GM19397 (cell line): ENCODE data around the gene SLC37A1.

Experiments
- ATAC-seq: cut with Tn5 transposase; IDR thresholded peaks from one replicate; pipeline ENCODE4 v1.9.1; 2021; ENCODE audit warnings: mild to moderate bottlenecking, moderate library complexity; ENCODE audit not compliant: unreplicated experiment

SLC37A1 gene

DNA sequence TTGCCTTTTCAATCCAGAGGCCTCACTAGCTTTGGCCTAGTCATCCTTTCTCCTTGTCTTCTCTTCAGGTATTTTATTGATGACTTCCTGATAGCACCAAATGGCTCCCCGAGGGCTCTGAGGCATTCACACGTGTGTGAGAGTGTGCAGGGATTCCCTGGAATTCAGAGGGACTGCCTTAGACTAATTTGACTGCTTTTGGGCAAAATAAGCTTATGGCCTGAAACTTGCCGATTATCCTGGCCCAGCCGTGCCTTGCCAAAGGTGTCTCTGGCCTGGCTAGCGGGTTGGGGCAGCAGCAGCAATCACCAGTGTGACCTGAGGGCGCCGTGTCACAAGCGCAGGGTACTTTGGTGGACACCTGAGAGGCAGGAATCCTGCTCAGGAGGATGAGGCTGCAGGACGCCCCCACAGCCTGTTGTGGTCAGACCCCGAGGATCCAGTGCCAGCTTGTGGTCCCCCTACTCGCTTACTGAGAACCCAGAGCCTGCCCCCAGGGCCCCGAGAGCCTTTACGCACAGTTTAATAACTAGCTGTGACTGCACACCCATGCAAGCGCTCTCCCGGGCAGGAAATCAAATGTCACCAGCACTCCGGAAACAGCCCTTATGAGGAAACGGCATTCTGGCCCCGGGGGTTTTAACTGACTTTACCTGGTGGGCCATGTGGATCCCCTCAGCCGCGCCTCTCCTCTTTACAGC is 76.9 kb downstream of the SLC37A1 start:
- ATAC-seq, result no peak

DNA sequence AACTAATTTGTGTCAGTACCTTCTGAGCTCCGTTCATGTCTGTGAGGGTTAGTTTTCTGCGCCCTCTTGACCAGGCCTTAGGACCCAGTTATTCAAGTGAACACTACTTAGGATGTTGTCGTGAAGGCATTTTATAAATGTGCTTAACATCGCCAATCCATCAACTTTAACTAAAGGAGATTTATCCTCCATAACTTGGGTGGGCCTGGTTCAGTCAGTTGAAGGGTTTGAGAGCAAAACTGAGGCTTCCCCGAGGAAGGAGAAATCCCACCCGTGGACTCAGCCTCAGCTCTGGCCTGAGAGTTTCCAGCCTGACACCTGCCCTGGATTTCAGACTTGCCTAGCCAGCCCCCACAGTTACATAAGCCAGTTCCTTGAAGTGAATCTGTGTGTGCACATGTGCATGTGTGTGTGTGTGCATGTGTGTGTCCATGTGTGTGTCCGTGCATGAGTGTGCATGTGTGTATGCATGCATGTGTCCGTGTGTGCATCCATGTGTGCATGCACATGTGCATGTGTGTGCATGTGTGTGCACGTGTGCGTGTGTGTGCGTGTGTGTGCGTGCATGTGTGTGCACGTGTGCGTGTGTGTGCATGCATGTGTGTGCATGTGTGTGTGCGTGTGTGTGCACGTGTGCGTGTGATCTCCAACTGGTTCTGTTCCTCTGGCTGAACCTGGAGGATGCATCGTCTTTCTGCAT is 77.7 kb downstream of the SLC37A1 start:
- ATAC-seq, result no peak

DNA sequence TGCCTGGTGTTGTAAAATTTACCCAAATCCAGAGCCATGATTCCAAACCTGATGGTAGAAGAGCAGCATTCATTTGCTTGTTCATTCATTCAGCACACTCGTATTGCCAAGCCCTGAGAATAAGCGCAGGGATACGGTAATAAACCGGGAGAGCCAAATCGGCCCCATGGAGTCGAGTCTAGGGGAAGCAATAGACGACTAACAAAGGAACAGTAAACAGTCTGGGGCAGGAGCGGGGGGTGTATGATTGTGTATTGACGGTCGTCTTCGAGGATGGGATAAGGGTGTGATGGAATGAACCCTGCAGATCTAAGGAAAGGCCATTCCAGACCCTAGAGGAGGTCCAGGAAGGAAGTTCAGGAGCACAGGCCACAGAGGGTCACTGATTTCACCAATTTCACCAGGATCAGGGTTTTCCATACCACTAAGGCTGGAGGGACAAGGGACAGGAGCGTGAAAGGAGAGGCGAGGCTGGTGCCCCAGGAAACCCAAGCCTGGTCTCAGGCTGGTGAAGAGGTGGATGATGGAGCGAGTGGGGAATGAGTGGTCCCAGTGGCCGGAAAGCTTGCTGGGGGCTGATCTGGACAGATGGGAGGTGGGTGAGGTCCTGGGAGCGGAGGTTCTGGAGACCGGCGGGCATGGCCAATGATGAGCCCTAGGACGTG is 78.6 kb downstream of the SLC37A1 start:
- ATAC-seq, result no peak

DNA sequence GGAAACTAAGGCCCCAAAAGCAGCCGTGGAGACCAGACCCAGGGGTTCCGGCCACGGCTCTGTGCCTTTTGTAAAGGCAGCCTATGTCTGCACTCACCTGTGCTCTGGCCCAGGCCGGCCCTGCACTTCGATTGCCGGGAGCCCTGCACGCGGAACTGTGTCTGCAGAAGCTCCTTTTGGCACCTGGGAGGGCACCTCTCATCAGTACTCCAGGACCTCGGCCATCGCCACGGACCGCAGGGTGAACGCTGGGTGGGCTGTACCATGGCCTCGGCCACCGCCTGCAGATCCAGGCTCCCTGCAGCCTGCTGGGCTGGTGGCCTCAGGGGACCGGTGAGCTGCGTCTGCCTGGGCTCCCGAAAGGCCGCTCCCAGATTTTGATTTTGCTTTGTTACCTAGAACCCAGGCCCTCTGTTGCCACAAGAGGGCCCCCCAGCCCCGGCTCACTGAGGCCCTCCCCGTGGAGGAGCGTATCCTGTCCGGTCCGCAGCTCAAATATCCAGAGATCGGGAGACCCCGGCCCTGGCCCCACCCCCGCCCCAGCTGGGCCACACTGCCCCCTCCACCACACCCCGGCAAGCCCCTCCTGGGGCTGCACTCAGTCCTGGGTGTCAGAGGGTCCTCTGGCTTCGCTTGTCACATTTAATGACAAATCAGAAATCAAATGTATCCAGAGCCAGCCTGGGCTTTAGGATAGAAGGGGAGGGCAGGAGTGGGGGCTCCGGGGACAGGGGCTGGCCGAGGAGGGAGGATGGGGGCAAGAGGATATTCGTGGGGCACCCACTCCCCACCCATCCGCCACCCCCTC is 79.6 kb downstream of the SLC37A1 start:
- no peak for ATAC-seq

DNA sequence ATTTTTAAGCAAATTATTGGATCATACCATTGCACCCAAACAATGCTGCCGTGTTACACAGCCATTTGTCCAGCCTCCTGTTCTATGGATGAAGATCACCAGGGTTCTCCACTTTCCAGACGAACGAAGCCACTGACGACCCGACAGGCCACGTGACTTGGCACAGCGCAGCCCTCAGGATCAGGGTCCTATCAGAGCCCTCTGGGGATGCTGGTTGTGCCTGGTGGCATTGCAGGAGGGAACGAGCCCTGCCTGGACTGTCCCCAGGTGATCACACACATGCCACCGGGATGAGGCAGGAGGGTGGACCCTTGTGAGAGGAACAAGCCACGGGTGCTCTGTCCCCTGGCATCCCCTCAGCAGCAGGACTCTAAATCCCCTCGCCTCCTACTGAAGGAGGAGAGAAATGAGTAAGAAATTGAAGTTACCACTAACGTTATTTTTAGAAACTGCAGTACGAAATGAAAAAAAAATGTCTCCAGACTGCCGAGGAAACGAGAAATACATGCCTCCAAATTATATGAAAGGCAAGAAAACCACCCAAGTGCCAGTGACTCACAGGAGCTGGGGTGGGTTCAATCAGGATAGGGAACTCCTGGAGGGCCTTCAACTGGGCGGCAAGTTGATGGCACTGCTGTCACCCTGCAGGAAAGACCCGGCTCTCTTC is 81.1 kb downstream of the SLC37A1 start:
- no peak for ATAC-seq

DNA sequence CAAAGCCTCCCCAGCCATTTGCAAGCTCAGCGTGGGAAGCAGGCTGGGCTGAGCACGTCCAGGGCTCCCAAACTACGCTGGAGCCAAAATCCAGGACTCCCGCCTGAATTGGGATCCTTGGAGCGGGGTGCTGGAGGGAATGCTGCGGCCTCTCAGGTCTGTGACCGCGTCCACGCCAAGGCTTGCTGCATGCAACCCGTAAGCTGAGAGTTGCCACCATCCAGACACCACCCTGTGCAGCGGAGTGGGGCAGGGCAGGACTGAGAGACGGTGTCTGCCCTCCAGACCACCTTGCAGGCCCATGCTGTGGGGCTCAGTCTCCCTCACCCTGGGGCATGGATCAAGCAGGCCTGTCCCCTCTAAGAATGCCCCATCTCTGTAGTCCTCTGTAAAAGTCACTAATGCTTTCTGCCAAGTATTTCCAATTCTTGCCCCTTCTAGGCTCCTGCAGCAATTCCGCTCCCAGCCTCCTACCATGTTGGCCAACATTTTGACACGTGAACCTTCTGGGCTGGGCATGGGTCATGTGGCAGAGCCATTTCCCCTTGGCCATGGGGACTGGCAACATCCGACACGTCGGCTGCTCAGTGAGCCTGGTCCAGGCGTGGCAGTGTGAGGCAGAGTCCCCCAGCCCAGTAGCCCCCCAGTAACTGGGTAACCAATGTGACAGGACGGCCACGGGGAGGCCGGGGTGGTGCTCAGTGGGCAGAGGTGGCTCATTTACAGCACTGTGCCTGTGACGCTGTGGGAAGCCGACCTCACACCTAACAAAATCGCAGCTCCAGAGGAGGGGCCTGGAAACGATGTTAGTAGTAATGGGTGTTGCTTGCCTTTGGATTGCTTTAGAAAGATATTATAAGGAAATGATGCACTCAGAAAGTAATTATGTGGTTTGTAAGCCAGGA is 81.9 kb downstream of the SLC37A1 start:
- ATAC-seq, result no peak

DNA sequence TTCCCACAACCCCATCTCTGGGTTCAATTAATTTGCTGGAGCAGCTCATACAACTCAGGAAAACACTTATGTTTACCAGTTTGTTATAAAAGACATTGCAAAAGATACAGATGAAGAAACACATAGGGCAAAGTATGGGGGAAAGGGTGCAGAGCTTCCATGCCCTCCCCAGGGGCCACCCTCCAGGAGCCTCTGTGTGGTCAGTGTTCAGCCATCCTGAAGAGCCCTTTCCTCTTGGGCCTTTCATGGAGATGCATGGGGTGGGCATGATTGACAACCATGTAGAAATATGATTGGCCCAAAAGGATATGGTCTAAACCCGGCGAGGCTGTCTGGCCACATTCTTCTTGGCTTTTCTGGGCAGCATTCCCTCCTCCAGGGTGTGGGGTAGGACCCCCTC is 83.0 kb downstream of the SLC37A1 start:
- ATAC-seq, result no peak

DNA sequence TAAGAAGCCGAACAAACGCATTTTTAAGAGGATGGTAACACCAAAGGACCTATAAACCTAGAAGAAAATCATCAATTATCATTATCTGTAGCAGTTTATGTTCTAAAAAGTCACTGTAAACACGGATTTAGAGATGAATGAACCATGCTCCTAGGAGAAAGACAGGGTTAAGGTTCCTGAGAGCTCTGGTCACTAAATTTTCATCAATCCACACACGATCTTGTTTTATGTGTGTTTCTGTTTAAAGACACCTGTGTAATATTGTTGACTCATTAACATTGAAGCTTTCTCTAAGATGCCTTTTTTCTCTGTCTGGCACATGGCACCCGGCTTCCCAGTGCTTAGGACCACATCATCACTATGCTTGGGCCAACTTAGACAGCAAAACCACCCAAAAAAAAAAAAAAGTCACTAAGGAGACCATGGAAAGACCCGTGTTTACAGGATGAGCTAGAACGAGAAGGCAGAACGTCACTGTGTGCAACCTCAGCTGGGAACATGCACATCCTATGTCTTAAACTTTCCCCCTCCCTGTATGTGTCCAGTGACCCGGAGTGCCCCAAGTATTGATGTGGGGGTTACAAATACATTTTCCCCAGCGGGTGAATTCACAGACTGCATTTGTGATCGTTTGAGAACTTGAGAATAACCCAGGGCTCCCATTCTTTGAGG is 84.0 kb downstream of the SLC37A1 start:
- no peak for ATAC-seq

DNA sequence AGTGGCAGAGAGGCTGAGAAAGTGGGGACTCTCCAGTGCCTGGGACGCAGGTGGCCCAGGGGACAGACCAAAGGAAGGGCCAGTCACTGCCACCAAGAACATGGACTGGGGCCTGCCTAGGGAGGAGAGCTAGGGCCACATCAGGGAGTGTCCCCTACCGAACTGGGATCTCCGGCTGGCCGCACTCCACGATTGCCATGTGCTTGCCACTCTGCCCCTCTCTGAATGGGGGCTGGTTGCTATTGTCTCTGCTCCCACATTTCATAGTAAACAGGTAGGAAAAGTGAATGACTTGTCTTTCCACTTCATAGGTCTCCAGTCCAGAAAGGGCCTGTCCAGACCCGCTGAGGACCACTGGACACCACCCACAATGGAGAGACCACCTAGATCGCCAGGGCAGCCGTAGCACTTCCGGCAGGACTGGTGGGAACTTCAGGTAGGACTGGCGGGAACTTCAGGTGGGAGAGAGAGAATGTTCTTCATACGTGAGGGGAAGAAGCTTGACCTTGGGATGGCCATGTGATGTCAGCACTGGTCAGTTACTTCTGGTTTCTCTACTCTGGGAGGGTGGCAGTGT is 84.6 kb downstream of the SLC37A1 start:
- ATAC-seq, result no peak

DNA sequence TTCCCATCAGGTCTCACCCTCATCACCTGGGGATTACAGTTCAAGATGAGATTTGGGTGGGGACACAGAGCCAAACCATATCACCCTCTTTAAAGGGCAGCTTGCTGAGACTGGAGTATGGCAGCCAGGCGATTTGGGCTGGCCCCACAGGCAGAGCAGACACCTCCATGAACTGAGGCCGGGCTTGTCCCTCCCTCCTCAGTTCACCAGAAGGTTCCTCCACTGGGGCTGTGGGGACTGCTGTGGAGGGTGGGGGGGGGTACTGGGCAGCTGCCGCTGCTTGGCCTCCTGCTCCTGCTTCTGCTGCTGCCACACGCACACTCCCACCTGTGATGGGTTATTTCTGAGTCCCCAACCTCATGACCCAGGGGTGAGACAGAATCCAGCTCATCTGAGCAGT is 85.8 kb downstream of the SLC37A1 start:
- no peak for ATAC-seq

DNA sequence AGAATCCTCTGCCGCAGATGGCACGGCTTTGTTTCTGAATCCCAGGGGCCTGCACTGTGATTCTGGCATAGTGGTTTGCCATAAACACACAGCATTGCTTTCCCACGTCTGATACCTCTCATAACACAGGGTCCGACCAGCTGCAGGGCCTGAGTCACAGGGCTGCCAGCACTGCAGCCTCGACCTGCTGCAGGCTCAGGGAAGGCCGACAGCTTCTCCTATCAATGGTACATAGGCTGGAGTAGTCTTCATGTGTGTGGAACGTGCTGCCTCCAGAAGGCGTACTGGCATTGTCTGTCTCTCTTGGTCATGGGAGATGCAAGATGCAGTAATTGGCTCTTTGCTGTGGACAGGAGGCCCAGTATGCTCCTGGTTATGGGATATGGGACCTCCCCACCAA is 86.3 kb downstream of the SLC37A1 start:
- ATAC-seq, result no peak

DNA sequence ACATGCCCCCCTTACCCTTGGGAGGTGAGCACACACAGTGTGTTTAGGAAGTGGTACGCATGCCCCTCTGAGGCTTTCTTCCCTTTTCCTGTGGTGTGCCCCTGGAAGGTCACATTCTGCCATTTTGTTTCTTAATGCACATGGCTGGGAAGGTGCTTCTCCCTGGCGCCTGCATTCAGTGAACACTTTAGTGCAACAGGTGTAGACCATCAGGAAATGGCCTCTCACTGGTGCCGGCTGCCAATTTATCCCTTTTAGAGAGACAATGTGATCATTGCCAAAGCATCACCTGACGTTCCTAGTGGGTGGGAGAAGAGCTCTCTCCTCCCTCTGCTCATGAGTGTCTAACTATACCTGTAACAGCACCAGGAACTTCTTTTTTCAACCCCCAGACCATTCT is 88.0 kb downstream of the SLC37A1 start:
- no peak for ATAC-seq

DNA sequence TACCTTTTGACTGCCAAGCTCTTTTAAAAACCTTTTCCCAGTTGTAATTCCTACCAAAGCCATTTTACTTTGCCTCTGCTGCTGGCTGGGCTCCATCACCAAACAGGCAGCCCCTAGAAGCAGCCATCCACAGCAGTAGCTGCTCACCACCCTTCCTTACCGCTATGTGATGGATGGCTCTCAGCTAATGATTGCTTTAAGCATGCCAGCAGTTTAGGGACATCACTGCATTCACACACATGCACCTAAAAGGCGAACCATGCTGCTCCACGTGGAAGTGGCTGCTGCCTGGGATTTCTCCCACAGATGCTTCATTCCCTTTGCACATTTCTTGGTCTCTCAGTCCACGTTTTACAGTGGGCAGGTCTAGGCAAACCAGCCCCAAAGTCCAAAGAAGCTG is 93.5 kb downstream of the SLC37A1 start:
- ATAC-seq, result no peak

DNA sequence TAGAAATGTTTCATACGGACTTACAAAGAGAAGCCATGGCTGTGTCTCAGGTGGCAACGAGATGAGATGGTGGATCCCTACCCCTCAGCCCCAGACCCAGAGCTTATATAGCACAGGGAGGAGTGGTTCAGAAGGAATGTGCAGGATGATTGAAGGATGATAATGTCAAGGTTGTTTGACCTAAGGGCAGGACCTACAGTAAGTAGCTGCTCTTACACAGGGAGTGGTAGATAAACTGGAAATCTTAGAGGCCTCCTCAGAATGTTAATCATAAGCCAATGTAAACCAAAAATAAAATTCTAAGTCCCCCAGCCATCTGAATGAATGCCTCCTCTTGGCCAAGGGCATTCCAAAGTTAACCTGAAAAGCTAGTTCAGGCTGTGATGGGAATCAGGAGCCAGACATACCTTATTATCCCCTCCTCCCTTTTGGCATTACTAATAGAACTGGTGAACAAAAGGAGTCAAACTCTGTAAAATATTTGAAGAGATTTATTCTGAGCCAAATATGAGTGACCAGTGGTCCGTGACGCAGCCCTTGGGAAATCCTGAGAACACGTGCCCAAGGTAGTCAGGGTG is 94.0 kb downstream of the SLC37A1 start:
- ATAC-seq, result no peak

DNA sequence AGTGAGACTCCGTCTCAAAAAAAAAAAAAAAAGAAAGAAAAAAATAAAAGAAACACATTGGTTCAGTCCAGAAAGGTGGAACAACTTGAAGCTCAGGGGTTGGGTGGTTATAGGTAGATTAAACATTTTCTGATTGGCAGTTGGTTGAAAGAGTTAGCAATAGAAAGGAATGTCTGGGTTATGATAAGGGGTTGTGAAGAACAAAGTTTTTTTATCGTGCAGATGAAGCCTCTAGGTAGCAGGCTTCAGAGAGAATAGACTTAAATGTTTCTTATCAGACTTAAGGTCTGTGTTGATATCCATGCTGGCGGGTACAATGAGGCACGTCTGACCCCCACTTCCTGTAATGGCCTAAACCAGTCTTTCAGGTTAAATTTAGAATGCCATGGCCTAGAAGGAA is 94.8 kb downstream of the SLC37A1 start:
- ATAC-seq, result no peak

DNA sequence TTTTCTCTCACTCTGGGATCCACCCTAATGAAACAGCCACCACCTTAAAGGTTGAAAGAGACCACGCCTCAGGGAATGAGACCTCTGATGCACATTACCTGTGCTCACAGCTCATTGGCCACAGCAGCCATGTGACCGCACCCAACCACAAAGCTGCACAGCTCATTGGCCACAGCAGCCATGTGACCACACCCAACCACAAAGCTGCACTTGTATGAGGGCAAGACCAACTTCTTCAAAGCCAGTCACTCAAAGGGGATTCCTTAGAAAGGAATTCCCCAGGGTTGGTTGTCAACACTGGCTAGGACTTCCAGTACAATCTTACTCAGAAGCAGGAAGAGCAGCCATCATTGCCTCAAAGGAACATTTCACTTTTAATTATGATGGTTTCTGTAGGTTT is 96.2 kb downstream of the SLC37A1 start:
- no peak for ATAC-seq

DNA sequence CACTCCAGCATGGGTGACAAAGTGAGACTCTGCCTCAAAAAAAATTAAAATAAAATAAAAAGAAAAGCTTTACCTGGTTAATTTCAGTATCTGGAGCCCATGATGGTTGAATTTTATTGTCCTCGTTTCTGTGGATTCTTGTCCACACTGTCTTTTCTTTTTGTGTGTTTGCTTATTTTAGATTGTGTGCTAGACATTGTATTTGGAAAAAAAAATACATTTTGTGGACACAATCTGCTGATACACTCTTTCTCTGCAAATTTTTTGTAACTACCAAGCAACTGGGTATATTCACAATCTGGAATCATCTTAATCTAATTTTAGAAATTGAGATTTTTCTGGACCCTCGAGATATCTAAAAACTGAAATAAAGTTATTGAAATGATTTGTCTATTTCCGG is 98.2 kb downstream of the SLC37A1 start:
- no peak for ATAC-seq

DNA sequence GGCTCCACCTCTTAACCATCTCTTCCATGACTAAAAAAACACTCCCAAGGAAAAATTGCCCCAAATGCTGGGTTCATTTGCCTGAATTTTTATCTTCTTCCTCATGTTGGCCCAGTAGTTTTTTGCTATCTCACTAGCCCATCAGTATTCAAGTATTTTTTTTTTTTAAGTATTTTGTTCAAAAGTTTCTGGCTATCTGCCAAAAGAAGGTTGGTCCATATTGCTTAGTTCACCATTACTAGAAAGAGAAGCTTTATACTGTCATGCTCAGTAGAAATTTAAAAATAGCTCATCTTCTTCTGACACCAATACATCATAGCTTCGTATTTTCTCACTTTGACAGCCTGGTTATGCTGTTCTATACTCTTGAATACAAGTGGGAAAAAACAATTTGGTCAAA is 98.7 kb downstream of the SLC37A1 start:
- ATAC-seq, result no peak

DNA sequence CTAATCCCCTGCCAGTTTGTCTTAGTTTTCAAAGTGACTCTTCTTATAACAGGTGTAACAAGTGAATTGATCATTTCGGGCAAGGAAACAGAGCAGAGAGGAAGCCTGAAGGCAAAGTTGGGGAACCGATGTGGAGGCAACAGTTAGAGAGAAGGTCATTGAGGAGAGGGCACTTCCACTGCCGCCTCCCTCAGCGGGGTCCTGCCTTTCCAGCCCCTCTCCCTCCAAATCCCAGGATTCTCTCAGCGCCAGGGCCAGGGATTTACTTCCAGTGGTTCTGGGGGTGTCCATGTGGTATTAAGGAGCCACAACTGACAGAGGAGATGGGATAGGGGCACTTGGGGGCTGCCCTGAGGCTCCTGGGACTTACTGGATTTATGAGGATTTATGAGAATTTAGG is 100.1 kb downstream of the SLC37A1 start:
- no peak for ATAC-seq
